AG10803 (cell line): Measurements from ENCODE around the gene SULT1C4.

Source experiments
- DNase-seq: peaks from one replicate; pipeline ENCODE4 v3.0.0; 2010; ENCODE audit warnings: low read depth
- H3K4me3 ChIP-seq: 2 replicates; pipeline ENCODE4 v1.5.1; 2011; ENCODE audit warnings: mild to moderate bottlenecking, low read length, control low read depth
- CTCF ChIP-seq: conservative IDR thresholded peaks from 2 replicates; pipeline ENCODE4 v1.5.1; 2011; ENCODE audit warnings: mild to moderate bottlenecking, low read length, control low read depth, inconsistent platforms

Gene SULT1C4

GRCh38 chr2:108363908-108364225 lies 13.9 kb upstream of the SULT1C4 start:
- DNase-seq = no peak
- TF ChIP-seq CTCF = no peak
- no peak overlapping the region for H3K4me3 ChIP-seq

- H3K4me3 ChIP-seq = no peak overlapping the region
- peak; percentile 34 for DNase-seq
- TF ChIP-seq CTCF = no peak
Measured at GRCh38 chr2:108364676-108365297, 13.0 kb upstream of the SULT1C4 start.

- TF ChIP-seq CTCF = no peak
- no peak overlapping the region for H3K4me3 ChIP-seq
- no peak for DNase-seq
Measured at GRCh38 chr2:108365656-108366055, 12.1 kb upstream of the SULT1C4 start.

GRCh38 chr2:108367014-108367413 lies 10.7 kb upstream of the SULT1C4 start:
- H3K4me3 ChIP-seq = no peak overlapping the region
- no peak for TF ChIP-seq CTCF
- no peak for DNase-seq

- H3K4me3 ChIP-seq = no peak overlapping the region
- DNase-seq = no peak
- no peak for TF ChIP-seq CTCF
Measured at GRCh38 chr2:108367561-108368175, 10.1 kb upstream of the SULT1C4 start.

GRCh38 chr2:108369153-108369552 lies 8.6 kb upstream of the SULT1C4 start:
- TF ChIP-seq CTCF = no peak
- DNase-seq = no peak

GRCh38 chr2:108370080-108370479 lies 7.7 kb upstream of the SULT1C4 start:
- H3K4me3 ChIP-seq = no peak overlapping the region
- no peak for TF ChIP-seq CTCF
- DNase-seq = no peak

More at GRCh38 chr2:108369153-108369552, 8.6 kb upstream of the SULT1C4 start:
- no peak overlapping the region for H3K4me3 ChIP-seq
